Uterus (tissue), 4 donors: ENCODE data around the gene VAT1L. TPM values are rescaled to one million over a fixed set of nuclear protein-coding genes. Genes with fewer than 3 reads are reported as not detected.

Experiments
- DNase-seq, 2 donors: peaks; one replicate each; pipeline ENCODE4 v3.0.0-alpha.2; 2019 to 2020
- H3K27ac ChIP-seq, 2 donors: fragments of 200-600 bp; sonication (generic); 1 replicate in 1 of 2; 2 replicates in 1 of 2; pipeline ENCODE4 v1.5.1; 2016 to 2018
- H3K27me3 ChIP-seq, 2 donors: fragments of 200-600 bp; sonication (generic); one replicate each; pipeline ENCODE4 v1.5.1; 2018 to 2019; ENCODE audit warnings: control low read depth in 1 of 2
- H3K36me3 ChIP-seq, 2 donors: fragments of 200-600 bp; sonication (generic); one replicate each; pipeline ENCODE4 v1.5.1; 2019; ENCODE audit warnings: control low read depth in 1 of 2
- H3K4me1 ChIP-seq, 2 donors: fragments of 200-600 bp; sonication (generic); one replicate each; pipeline ENCODE4 v1.5.1; 2018 to 2019; ENCODE audit warnings: control low read depth in 1 of 2
- H3K4me3 ChIP-seq, 2 donors: fragments of 200-600 bp; sonication (generic); 1 replicate in 1 of 2; 2 replicates in 1 of 2; pipeline ENCODE4 v1.5.1; 2018 to 2019; ENCODE audit warnings: mild to moderate bottlenecking in 1 of 2
- H3K9me3 ChIP-seq, 2 donors: fragments of 200-600 bp; sonication (generic); one replicate each; pipeline ENCODE4 v1.5.1; 2019; ENCODE audit warnings: control low read depth in 1 of 2
- POLR2A ChIP-seq, 2 donors: fragments of 450-650 bp; IDR thresholded peaks; one replicate each; pipeline ENCODE4 v1.6.1; 2016; ENCODE audit warnings: antibody characterized with exemption in 2 of 2, mild to moderate bottlenecking in 1 of 2, moderate library complexity in 1 of 2
- intact Hi-C: fragments of 100-400 bp; cut with DNase I; formaldehyde crosslinking; loops from one replicate; pipeline ENCODE4 v1.15.1; 2023; ENCODE audit warnings: low total_unique reads
- total RNA-seq, 4 donors: library from RNA; depleted of rRNA in 3 of 4; stranded (reverse); fragments of >200 nt in 3 of 4; gene quantifications; one replicate each; pipeline versions ENCODE4 v1.1.0 to v1.2.4, GENCODE V29; 2014 to 2023
- TF ChIP-seq, protein P1 (sequence below), 4 experiments: fragments of 200-600 bp in 2 of 4; fragments of 450-650 bp in 2 of 4; sonication (generic) in 2 of 4; IDR thresholded peaks; one replicate each; pipeline ENCODE4 v1.5.1; 2016 to 2019; ENCODE audit warnings: antibody characterized with exemption in 4 of 4, mild to moderate bottlenecking in 2 of 4, moderate library complexity in 1 of 4
- donor health status: DM: yes; HTN: yes; CAD: no.

Gene VAT1L
- total RNA-seq, 4 donors from 2014 or later = 0.29 to 3.8 (median 1.7) TPM

DNA sequence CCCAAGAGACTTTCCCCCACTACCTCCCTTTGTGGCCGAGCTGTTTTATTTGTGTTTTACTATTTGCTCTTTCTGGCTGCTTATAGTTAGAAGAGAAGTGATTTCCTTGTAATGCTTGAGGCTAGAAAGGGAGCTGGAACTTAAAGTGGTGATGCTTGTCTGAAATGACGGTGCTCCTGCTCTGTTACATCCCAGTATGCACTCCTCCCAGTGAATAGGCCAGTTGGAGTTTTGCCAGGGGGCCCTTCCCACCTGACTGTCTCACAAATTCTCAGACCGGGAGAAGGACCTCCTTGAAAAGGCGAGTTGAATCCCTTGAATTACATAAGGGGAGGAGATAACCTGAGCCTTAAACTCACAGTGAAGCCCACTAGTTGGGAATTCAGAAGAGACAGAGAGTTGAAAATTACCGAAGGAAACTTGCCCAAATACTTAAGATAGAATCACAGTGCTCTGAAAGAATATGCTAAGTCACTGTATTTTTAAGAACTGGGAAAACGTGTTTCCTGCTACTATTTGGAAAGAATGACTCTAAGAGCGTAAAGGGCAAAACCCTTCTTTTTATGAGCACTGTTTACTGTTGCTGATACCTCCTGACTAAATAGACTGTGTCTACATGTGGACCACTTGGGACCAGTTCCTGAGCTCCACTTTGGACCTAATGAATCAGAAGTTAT, 149.2 kb downstream of the VAT1L start:
- TF ChIP-seq POLR2A (IDR thresholded peaks at IDR 0.05) = no peak
- TF ChIP-seq, protein P1, sequence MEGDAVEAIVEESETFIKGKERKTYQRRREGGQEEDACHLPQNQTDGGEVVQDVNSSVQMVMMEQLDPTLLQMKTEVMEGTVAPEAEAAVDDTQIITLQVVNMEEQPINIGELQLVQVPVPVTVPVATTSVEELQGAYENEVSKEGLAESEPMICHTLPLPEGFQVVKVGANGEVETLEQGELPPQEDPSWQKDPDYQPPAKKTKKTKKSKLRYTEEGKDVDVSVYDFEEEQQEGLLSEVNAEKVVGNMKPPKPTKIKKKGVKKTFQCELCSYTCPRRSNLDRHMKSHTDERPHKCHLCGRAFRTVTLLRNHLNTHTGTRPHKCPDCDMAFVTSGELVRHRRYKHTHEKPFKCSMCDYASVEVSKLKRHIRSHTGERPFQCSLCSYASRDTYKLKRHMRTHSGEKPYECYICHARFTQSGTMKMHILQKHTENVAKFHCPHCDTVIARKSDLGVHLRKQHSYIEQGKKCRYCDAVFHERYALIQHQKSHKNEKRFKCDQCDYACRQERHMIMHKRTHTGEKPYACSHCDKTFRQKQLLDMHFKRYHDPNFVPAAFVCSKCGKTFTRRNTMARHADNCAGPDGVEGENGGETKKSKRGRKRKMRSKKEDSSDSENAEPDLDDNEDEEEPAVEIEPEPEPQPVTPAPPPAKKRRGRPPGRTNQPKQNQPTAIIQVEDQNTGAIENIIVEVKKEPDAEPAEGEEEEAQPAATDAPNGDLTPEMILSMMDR (IDR thresholded peaks at IDR 0.05) = no peak
- intact Hi-C loops = no loop called here

DNA sequence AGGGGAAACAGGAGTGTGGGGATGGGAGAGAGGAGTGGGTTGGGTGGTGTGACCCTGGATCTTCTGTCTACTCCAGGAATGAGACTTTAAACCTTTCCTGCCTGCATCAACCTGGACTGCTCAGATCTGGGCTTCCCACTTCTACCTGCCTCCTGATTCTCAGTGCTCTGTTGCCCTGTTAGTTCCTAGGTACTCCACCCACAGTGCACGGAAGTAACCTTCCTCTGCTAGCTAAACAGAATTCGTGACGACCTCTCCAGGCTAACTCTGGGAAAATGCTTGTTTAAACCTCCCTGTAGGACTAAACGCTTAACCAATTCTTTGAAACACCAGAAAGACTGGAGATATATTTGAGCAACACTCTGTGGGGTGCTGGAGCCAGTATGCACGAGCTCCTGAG, 150.5 kb downstream of the VAT1L start:
- TF ChIP-seq, protein P1 (IDR thresholded peaks at IDR 0.05) = no peak
- TF ChIP-seq POLR2A (IDR thresholded peaks at IDR 0.05) = no peak
- intact Hi-C loops = no loop called here
- no peak overlapping the region for H3K4me3 ChIP-seq
- no peaks in the 10 kb centered on the region for H3K9me3 ChIP-seq
- no peaks in the 10 kb centered on the region for H3K4me1 ChIP-seq
- no peaks in the 10 kb centered on the region for H3K36me3 ChIP-seq
- no peak overlapping the region for H3K27ac ChIP-seq
- no peak for DNase-seq
- H3K27me3 ChIP-seq = no peaks in the 10 kb centered on the region

More for the DNA sequence above, 149.2 kb downstream of the VAT1L start:
- H3K27me3 ChIP-seq = no peaks in the 10 kb centered on the region
- H3K9me3 ChIP-seq = no peaks in the 10 kb centered on the region
- no peaks in the 10 kb centered on the region for H3K36me3 ChIP-seq
- no peak overlapping the region for H3K4me3 ChIP-seq
- no peak overlapping the region for H3K27ac ChIP-seq
- DNase-seq = no peak
- no peaks in the 10 kb centered on the region for H3K4me1 ChIP-seq

DNA sequence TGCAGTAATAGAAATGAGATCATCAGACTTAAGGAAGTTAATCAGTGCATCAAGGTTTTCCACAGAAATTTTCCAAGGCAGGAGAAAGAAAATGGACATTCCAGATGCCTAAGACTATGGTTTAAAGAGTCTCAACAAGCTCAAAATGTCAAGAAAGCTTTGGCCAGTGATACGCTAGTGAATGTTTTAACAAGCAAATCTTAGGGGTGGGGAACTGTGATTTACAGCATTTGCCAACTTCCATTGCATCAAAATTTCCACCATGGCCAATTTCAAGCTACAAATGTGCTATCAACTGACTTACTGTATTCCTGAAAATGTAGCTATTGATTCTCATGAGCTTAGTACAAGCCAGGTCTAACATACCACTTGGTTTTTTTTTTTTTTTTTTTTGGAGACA, 151.6 kb downstream of the VAT1L start:
- Histone ChIP-seq H3K27me3 (no peaks in the 10 kb centered on the region), H3K4me1 (no peaks in the 10 kb centered on the region), H3K4me3 (no peak overlapping the region), H3K9me3 (no peaks in the 10 kb centered on the region), H3K36me3 (no peaks in the 10 kb centered on the region), H3K27ac (no peak overlapping the region)
- intact Hi-C loops = no loop called here
- DNase-seq = no peak
- TF ChIP-seq, protein P1 (IDR thresholded peaks at IDR 0.05) = no peak
- no peak for TF ChIP-seq POLR2A (IDR thresholded peaks at IDR 0.05)

DNA sequence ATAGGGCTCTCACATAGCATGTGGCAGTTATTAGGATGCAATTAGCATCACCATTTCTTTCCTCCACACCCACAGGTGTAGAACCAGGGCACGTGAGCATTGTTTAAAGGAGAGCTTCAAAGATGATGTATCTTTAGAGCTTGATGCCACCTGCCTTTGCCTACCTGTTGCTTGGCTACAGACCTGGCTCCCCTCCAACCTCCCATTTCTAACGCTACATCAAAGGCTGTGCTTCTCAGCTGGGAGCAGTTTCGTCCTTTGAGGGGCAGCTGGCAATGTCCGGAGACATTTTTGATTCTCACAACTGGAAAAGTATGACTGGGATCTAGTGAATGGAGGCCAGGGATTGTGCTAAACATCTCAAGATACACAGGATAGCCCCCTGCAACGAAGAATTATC, 155.4 kb downstream of the VAT1L start:
- intact Hi-C loops = no loop called here

DNA sequence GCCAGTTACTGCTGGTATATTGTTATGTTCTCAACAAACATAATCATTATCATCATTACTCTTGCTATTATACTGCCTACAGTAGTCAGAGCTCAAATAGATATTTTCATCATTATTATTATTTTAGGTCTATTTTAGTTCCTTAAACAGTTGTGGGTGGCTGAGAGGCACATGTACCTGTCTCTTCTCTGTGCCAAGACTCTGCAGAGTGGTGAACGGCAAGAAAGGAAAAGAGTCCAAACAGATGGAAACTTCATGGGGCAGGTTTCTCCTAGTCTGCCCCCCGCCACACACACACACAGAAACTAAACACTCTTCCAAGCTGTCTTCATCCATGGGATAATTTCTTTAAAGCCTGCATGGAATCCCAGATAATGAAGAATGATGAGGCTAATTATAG, 156.3 kb downstream of the VAT1L start:
- Histone ChIP-seq H3K9me3 (no peaks in the 10 kb centered on the region), H3K27ac (no peak overlapping the region), H3K36me3 (no peaks in the 10 kb centered on the region), H3K4me1 (no peaks in the 10 kb centered on the region), H3K27me3 (no peaks in the 10 kb centered on the region), H3K4me3 (no peak overlapping the region)
- intact Hi-C loops = no loop called here
- DNase-seq = no peak
- no peak for TF ChIP-seq POLR2A (IDR thresholded peaks at IDR 0.05)
- TF ChIP-seq, protein P1 (IDR thresholded peaks at IDR 0.05) = no peak

More for the DNA sequence above, 155.4 kb downstream of the VAT1L start:
- DNase-seq = no peak
- Histone ChIP-seq H3K4me3 (no peak overlapping the region), H3K27me3 (no peaks in the 10 kb centered on the region), H3K36me3 (no peaks in the 10 kb centered on the region), H3K27ac (no peak overlapping the region), H3K9me3 (no peaks in the 10 kb centered on the region), H3K4me1 (no peaks in the 10 kb centered on the region)
- TF ChIP-seq POLR2A (IDR thresholded peaks at IDR 0.05) = no peak
- TF ChIP-seq, protein P1 (IDR thresholded peaks at IDR 0.05) = no peak
